Measurements from ENCODE around the gene LIF. TPM values are rescaled to one million over a fixed set of nuclear protein-coding genes. Genes with fewer than 3 reads are reported as not detected.
"Not testable (repeated sequence)": the region's sequence is repeated elsewhere in the genome, so short reads cannot be mapped to it uniquely, and the experiment has no call there.

LIF gene
- total RNA-seq, 4 donors from 2014 or later: not detected

- ATAC-seq (no peak), DNase-seq (no peak)
- intact Hi-C loops (cut with DNase I; ENCODE audit: low total_unique reads): no loop called here
- Histone ChIP-seq H3K27ac (no peak overlapping the region), H3K27me3 (peaks cover 0 to 25% (median 20%) of the 10 kb centered on the region in 3 donors), H3K4me3 (no peak overlapping the region), H3K36me3 (no peaks in the 10 kb centered on the region), H3K9me3 (no peaks in the 10 kb centered on the region), H3K4me1 (no peaks in the 10 kb centered on the region)
- in situ Hi-C loops (cut with MboI; ENCODE audit: low sequenced_read_pairs in 4 of 4): no loop called here
- TF ChIP-seq CTCF (IDR thresholded peaks at IDR 0.05 in 4 of 5, conservative IDR thresholded peaks at IDR 0.05 in 1 of 5) (no peak), POLR2A (IDR thresholded peaks at IDR 0.05) (no peak)
These were observed 29.8 kb downstream of the LIF start for GRCh38 chr22:30216710-30217109.

- H3K36me3 ChIP-seq; H3K9me3 ChIP-seq; H3K27ac ChIP-seq; ATAC-seq; DNase-seq; in situ Hi-C loops (cut with MboI; ENCODE audit: low sequenced_read_pairs in 4 of 4); intact Hi-C loops (cut with DNase I; ENCODE audit: low total_unique reads); H3K4me1 ChIP-seq; H3K4me3 ChIP-seq: not testable (repeated sequence)
- H3K27me3 ChIP-seq: peaks cover 0 to 25% (median 18%) of the 10 kb centered on the region in 3 donors
These were observed 30.3 kb downstream of the LIF start for GRCh38 chr22:30216272-30216671.

- no peak overlapping the region for H3K4me3 ChIP-seq
- ATAC-seq: no peak
- in situ Hi-C loops (cut with MboI; ENCODE audit: low sequenced_read_pairs in 4 of 4): no loop called here
- TF ChIP-seq CTCF (IDR thresholded peaks at IDR 0.05 in 4 of 5, conservative IDR thresholded peaks at IDR 0.05 in 1 of 5) (no peak), POLR2A (IDR thresholded peaks at IDR 0.05) (no peak)
- H3K9me3 ChIP-seq: no peaks in the 10 kb centered on the region
- H3K27ac ChIP-seq: no peak overlapping the region
- no peaks in the 10 kb centered on the region for H3K4me1 ChIP-seq
- no peak for DNase-seq
- peaks cover 0 to 22% (median 8%) of the 10 kb centered on the region in 3 donors for H3K27me3 ChIP-seq
- intact Hi-C loops (cut with DNase I; ENCODE audit: low total_unique reads): no loop called here
- no peaks in the 10 kb centered on the region for H3K36me3 ChIP-seq
These were observed 31.7 kb downstream of the LIF start for GRCh38 chr22:30214703-30215407.

DNA sequence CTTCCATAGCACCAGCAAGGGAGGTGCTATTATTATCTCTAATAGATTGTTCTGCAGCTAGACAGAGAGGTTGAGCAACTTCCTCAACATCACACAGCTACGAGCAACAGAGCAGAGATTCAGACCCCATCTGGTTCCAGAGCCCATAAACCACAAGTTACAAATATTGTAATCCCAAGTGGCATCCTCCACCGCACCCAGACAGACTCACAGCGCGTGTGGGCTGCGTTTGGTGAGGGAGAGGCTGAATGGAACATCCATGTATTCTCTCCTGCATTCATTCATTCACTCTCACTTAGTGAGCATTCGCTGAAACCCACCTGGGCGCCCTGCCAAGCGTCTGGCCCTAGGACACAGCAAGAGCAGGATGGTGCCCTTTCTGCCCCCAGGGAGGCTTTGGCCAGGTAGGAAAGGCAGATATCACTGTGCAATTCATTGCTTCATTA lies 33.5 kb downstream of the LIF start:
- H3K27ac ChIP-seq: no peak overlapping the region

More for the DNA sequence above, 33.5 kb downstream of the LIF start:
- no peaks in the 10 kb centered on the region for H3K4me1 ChIP-seq
- TF ChIP-seq POLR2A (IDR thresholded peaks at IDR 0.05): no peak
- TF ChIP-seq CTCF (IDR thresholded peaks at IDR 0.05 in 4 of 5, conservative IDR thresholded peaks at IDR 0.05 in 1 of 5): no peak
- intact Hi-C loops (cut with DNase I; ENCODE audit: low total_unique reads): no loop called here
- H3K27me3 ChIP-seq: peaks cover 5 to 27% (median 12%) of the 10 kb centered on the region in 3 donors
- no peaks in the 10 kb centered on the region for H3K9me3 ChIP-seq
- in situ Hi-C loops (cut with MboI; ENCODE audit: low sequenced_read_pairs in 4 of 4): no loop called here
- DNase-seq (no peak), ATAC-seq (no peak)
- no peaks in the 10 kb centered on the region for H3K36me3 ChIP-seq
- no peak overlapping the region for H3K4me3 ChIP-seq
